Kasumi-1 (cell line): Measurements from ENCODE around the gene SFTPA2.
"Not testable (repeated sequence)": the region's sequence is repeated elsewhere in the genome, so short reads cannot be mapped to it uniquely, and the experiment has no call there.

ENCODE experiments used
- DNase-seq, 2 experiments: peaks; one replicate each; lab custom pipeline; 2025; lab: John Stamatoyannopoulos, UW

The SFTPA2 gene

GRCh38 chr10:79560160-79560709 lies at the start of gene SFTPA2:
TSS of gene SFTPA2 (minus strand) at chr10:79560407. CDS start at chr10:79559483, 924 bp downstream.
- no peak for DNase-seq

GRCh38 chr10:79608505-79609375 lies 48.5 kb upstream of the SFTPA2 start:
- DNase-seq: peak; percentile 34 to 49

- no peak for DNase-seq
Observed at GRCh38 chr10:79605308-79605707, 45.1 kb upstream of the SFTPA2 start.

GRCh38 chr10:79604294-79604693 lies 44.1 kb upstream of the SFTPA2 start:
- DNase-seq: no peak

GRCh38 chr10:79602953-79603352 lies 42.7 kb upstream of the SFTPA2 start:
- no peak for DNase-seq

GRCh38 chr10:79601939-79602338 lies 41.7 kb upstream of the SFTPA2 start:
- DNase-seq: no peak

GRCh38 chr10:79599644-79600043 lies 39.4 kb upstream of the SFTPA2 start:
- DNase-seq: not testable (repeated sequence)

- DNase-seq: no peak
Observed at GRCh38 chr10:79595510-79595909, 35.3 kb upstream of the SFTPA2 start.

- not testable (repeated sequence) for DNase-seq
Observed at GRCh38 chr10:79594565-79594964, 34.4 kb upstream of the SFTPA2 start.

- no peak for DNase-seq
Observed at GRCh38 chr10:79593377-79593776, 33.2 kb upstream of the SFTPA2 start.

GRCh38 chr10:79588800-79589199 lies 28.6 kb upstream of the SFTPA2 start:
- DNase-seq: no peak

- DNase-seq: no peak
Observed at GRCh38 chr10:79586933-79587332, 26.7 kb upstream of the SFTPA2 start.

- no peak for DNase-seq
Observed at GRCh38 chr10:79585870-79586527, 25.8 kb upstream of the SFTPA2 start.

- no peak for DNase-seq
Observed at GRCh38 chr10:79583488-79584024, 23.3 kb upstream of the SFTPA2 start.

GRCh38 chr10:79582954-79583353 lies 22.7 kb upstream of the SFTPA2 start:
- not testable (repeated sequence) for DNase-seq

GRCh38 chr10:79582096-79582495 lies 21.9 kb upstream of the SFTPA2 start:
- no peak for DNase-seq

GRCh38 chr10:79581044-79581443 lies 20.8 kb upstream of the SFTPA2 start:
- no peak for DNase-seq

GRCh38 chr10:79579361-79579760 lies 19.2 kb upstream of the SFTPA2 start:
- no peak for DNase-seq

GRCh38 chr10:79570624-79571023 lies 10.4 kb upstream of the SFTPA2 start:
- DNase-seq: not testable (repeated sequence)

GRCh38 chr10:79563426-79563825 lies 3.2 kb upstream of the SFTPA2 start:
- no peak for DNase-seq

- peak; percentile 55 to 73 for DNase-seq
Observed at GRCh38 chr10:79562135-79562756, 2.0 kb upstream of the SFTPA2 start.

- DNase-seq: no peak
Observed at GRCh38 chr10:79561257-79561656, 1.1 kb upstream of the SFTPA2 start.
